Measurements from ENCODE around the gene CLDND2.

GRCh38 chr19:51347209-51347928, 21.4 kb downstream of the CLDND2 start:
- TF ChIP-seq REST (IDR thresholded peaks at IDR 0.05; ENCODE audit: insufficient replicate concordance, low read depth) (no peak), CTCF (IDR thresholded peaks at IDR 0.05; ENCODE audit: insufficient read depth, low read length) (no peak), SPI1 (IDR thresholded peaks at IDR 0.05; ENCODE audit: borderline replicate concordance, low read depth) (no peak)
